HG03097 (cell line): ENCODE data around the gene LRRC74A.

ENCODE experiments used
- ATAC-seq: cut with Tn5 transposase; IDR thresholded peaks from one replicate; pipeline ENCODE4 v1.9.1; 2021; ENCODE audit not compliant: unreplicated experiment, low FRiP score

The LRRC74A gene

GRCh38 chr14:76808990-76809389 is 17.2 kb upstream of the LRRC74A start:
- no peak for ATAC-seq

DNA sequence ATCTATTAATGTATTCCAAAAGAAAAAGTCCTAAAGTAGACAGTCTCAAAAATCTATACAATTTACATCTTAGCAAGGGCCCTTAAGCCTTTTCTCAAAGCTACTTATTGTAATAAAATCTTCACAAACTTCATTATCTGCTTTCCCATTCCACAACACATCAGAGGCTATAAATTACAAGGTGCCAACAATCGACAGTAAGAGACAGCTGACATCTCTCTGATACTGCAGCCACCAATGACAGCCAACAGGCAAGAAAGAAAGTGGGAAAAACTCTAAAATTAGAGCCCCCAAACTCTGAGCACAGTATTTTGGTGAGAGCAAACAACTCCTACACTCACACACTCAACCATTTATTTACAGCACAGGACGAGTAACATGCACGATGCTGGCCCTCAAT is 15.7 kb upstream of the LRRC74A start:
- no peak for ATAC-seq

DNA sequence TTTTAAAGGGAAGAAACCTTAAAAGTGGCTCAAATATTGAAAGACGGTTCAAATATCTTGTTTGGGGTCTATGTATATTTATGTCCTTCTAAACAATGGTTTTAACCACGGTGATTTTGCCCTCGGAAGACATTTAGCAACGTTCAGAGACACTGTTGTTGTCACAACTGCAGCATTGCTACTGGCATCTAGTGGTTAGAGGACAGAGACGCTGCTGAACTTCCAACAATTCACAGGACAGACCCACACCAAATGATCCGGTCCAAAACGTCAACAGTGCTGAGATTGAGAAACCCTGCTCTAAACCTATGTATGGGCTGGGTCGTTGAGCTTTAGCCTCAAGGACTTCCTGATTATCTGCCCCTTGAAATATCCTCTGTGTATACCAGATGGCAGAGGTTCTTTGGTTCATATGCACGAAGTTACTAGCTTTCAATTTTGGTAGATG is 15.2 kb upstream of the LRRC74A start:
- no peak for ATAC-seq

- ATAC-seq, result no peak
Observed at GRCh38 chr14:76811561-76811960, 14.6 kb upstream of the LRRC74A start.

DNA sequence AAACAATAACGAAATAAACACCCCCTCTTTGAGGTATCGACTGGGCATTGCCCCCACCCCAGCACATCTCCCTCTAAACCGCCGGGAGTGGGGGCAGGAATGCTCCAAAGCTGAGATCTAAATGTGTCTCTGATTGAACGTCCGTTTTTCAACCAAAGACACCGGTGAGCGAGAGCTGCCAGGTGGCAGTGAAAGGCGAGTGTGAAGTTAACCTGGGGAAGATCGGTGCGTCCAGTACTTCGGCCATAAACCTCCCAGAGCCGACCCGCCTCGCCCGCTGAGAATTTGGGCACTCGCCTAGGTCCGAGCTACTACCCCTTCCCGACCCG is 14.2 kb upstream of the LRRC74A start:
- ATAC-seq, result peak; percentile 9

DNA sequence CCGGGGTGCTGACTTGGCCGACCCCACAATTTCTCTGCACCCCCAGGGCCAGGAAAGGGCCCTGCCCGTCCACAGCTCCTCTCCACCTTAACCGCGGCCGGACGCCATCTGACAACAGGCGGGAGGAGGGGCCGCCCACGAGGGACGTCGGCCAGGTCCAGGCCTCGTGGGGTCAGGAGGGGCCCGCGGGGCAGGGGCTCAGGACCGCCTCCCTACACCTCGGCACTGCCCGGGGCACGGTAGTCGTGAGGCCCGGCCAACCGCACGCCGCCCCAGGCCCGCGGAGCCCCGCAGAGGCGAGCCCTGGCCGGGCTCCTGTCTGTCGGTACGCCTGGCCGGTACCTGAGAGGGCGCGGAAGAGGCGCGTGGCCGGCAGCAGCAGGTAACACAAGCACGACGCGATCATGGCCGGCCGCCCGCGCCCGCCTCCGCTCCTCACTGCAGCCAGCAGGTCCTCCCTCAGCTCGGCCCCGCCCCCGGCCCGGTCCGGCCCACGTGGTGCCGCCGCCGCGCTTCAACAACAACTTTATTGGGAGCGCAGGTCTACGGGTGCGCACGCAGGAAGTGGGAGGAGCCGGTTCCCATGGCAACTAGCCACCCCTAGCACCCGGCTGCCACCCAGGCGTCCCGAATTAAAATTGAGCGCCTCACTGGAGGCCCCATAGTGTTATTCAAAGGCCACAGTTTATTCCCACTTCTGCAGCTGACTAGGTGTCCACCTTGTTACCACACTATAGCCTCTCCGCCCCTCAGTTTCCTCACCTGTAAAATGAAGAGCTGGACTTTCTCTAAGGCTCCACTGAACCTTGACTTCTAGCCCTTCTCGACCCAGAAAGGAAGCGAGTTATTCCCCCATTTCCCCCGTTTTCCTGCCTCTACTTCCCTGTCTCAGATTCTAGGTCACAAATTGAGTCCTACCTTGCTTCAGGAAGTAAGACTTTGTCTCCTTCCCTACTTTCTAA is 13.5 kb upstream of the LRRC74A start, which contains the start of gene ANGEL1:
TSS of gene ANGEL1 (minus strand) at position 461 of the 962 bp plus-strand sequence. CDS start at position 406, 55 bp downstream.
- peak; percentile 76 for ATAC-seq

DNA sequence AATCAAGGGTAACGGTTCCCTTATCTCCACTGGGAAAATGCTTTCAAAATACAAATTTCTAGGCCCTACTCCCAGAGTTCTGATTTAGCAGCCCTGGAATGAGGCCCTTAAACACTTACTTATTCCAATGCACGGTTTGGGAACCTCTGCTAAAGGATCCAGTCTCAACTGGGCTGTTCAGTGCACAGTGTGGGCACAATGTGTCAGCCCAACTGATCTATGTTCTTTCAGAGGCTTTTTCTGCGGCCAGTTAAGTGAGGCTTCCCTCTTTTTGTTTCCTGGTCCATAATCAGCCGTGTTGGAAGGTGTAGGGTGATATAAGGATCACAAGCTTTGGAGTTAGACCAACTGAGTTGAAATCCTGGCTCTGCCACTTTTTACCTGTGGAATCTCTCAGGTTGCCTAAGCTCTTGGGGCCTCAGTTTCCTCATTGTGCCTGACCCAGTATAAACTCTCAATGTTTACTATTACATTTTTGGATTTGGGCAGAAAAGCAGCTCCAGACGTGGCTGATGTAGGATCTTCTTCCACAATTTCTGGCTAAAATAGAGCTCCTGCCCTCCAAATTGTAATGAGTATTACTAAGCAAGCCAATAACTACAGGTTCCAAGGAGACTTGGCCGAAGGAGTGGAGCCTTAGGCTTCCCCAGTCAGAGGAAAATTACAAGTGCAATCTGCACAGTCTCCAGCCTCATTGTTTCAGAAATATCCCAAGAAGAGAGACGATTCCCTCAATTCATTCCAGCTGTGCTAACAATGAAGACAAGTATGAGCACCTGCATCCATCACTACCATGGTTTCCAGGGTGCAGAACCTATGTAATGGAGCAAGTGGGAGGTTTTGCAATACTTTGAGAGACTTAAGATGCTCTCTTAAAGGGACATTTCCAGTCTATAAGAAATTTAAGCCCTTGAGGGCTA is 11.2 kb upstream of the LRRC74A start:
- no peak for ATAC-seq

DNA sequence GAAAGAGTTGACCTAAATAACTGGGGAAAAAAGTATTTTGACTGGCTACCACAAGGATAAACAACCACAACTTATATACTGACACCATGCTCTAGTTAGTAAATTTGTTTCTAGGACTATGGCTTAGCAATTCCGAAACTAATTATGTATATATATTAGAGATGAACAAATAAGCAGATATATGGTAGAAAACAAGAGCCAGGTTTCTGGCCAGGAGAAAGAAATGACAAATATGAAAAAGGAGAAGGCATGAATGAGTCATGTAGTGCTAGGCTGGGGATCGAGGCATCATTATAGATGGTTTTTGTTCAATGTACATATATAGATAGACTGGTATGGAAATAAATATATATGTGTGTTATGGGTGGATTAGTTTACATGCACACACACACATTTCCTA is 5.5 kb upstream of the LRRC74A start:
- no peak for ATAC-seq

- ATAC-seq, result no peak
Observed at GRCh38 chr14:76827696-76828296, 1.6 kb downstream of the LRRC74A start.

GRCh38 chr14:76828339-76829012 is 2.3 kb downstream of the LRRC74A start:
- ATAC-seq, result no peak

- no peak for ATAC-seq
Observed at GRCh38 chr14:76829013-76829365, 2.8 kb downstream of the LRRC74A start.

DNA sequence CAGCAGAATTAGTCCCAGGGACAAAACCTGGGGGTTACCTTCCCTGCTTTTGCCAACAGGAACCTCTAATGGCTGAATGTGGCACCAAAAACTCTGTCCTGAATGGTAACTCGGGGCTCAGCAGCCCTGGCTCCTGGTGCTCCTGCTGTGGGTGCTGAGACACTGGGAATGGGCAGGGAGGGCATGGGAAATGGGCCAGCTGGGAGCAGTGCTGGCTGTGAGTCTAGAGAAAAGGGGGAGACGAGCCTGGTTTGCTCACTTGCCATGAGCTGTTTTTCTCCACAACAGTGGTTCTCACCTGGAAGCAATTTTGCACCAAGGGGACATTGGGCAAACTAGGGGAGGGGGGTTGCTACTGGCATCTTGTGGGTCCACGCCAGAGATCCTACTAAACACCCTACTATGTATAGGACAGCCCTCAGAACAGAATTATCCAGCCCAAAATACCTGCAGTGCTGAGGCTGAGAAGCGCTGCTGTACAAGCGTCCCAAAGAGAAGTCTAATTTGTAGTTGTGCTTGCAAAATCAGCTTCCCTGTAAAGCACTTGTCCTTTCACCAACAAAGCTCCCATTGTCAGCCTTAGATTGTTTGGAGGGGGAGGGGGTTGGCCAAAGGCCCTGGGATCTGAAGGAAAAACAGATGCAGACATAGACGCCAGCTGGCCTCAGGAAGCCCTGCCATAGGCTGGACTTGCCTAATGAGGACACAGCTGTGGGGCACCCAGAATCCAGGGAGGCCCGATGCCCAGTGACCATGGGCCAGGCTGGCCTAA is 3.6 kb downstream of the LRRC74A start:
- no peak for ATAC-seq

DNA sequence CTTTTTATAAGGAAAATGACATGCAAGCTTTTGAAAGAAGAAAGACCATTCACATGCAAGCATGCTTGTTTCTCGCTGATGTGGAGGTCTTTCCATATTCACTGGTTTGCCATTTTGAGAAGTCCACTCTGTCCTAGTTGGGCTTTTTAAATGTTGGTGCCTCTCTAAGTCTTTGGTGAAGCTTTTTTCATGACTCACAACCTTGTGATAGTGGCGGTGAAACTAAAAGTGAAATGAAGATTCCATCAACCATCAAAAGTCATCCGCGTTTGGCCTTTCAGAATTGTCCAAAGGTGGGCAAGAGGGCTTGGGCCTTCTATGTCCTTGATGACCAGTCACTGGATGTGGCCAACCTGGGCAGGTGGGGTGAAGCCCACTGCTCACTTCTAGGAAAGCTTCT is 4.3 kb downstream of the LRRC74A start:
- ATAC-seq, result no peak

GRCh38 chr14:76832503-76832988 is 6.3 kb downstream of the LRRC74A start:
- no peak for ATAC-seq

DNA sequence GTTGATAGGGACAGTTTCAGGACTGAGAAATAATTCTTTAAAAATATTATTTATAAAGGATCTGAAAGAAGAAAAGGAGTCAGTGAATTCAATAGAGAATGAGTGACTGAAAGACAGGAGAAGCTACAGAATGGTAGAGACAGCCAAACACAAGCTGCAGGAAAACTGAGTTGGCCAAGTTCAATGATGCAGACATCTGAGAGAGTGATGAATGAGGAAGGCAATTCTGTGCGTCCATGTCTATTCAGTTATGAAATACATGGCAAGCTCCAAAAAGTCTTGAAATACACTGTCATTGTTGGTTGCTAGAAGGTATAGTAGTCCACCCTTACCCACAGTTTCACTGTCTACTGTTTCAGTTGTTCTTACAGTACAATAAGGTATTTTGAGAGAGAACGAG is 6.8 kb downstream of the LRRC74A start:
- no peak for ATAC-seq

- ATAC-seq, result no peak
Observed at GRCh38 chr14:76834241-76834661, 8.0 kb downstream of the LRRC74A start.

GRCh38 chr14:76836029-76836630 is 9.9 kb downstream of the LRRC74A start:
- ATAC-seq, result no peak

DNA sequence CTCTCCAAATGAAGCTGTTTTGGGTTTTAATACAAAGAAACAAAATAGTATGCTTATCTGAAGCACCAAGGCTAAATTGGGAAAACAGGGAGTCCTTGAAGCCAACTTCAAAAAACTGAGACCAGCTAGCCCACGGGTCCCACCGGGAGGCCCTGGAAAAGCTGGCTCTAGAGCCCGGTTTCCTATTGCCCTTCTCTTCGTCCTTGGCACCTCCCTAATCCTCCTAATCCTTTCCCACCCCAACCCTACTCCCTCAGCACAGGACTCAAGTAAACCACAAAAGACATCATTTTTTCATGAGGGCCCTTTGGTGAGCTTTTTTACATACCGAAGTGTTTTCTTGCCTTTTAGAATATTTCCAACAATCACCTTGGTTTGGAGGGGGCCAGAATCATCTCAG is 11.3 kb downstream of the LRRC74A start:
- no peak for ATAC-seq

DNA sequence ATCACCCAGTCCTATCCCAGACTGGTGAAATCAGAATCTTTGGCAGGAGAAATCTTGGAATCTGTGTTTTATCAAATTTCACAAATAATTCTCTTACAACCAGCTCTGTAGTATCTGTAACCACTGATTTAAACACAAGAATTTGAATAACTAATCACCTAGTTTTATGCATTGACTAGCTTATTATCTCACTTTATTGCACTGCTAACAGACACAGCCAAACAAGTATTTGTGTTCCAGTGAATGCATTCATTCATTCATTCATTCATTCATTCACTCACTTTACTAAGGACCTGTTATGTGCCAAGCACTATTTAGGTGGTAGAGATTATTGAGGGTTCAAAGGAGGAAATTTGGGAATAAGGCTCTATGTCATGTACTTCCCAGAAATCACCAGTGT is 16.2 kb downstream of the LRRC74A start:
- no peak for ATAC-seq
